ENCODE data around the gene NOVA2.

- TF ChIP-seq, protein P1, sequence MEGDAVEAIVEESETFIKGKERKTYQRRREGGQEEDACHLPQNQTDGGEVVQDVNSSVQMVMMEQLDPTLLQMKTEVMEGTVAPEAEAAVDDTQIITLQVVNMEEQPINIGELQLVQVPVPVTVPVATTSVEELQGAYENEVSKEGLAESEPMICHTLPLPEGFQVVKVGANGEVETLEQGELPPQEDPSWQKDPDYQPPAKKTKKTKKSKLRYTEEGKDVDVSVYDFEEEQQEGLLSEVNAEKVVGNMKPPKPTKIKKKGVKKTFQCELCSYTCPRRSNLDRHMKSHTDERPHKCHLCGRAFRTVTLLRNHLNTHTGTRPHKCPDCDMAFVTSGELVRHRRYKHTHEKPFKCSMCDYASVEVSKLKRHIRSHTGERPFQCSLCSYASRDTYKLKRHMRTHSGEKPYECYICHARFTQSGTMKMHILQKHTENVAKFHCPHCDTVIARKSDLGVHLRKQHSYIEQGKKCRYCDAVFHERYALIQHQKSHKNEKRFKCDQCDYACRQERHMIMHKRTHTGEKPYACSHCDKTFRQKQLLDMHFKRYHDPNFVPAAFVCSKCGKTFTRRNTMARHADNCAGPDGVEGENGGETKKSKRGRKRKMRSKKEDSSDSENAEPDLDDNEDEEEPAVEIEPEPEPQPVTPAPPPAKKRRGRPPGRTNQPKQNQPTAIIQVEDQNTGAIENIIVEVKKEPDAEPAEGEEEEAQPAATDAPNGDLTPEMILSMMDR (conservative IDR thresholded peaks at IDR 0.05), result no peak
- no peak for TF ChIP-seq EZH2 (IDR thresholded peaks at IDR 0.05; ENCODE audit: low read depth)
Observed at GRCh38 chr19:46020819-46021125, 47.1 kb upstream of the NOVA2 start.
